ENCODE measurements around the gene NUDT7.

Gene NUDT7

DNA sequence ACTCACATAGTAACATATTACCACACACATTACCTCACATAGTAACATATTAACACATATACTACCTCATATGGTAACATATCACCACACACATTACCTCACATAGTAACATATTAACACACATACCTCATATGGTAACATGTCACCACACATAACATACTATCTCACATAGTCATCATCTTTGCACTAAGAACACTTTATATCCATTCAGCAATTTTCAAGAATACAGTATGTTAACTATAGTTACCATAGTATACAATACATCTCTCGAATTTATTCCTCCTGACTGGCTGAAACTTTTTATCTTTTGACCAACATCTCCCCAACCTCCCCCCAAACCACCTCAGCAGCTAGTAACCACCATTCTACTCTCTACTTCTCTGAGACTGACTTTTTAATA, 7.6 kb downstream of the NUDT7 start:
- no peak for DNase-seq

DNA sequence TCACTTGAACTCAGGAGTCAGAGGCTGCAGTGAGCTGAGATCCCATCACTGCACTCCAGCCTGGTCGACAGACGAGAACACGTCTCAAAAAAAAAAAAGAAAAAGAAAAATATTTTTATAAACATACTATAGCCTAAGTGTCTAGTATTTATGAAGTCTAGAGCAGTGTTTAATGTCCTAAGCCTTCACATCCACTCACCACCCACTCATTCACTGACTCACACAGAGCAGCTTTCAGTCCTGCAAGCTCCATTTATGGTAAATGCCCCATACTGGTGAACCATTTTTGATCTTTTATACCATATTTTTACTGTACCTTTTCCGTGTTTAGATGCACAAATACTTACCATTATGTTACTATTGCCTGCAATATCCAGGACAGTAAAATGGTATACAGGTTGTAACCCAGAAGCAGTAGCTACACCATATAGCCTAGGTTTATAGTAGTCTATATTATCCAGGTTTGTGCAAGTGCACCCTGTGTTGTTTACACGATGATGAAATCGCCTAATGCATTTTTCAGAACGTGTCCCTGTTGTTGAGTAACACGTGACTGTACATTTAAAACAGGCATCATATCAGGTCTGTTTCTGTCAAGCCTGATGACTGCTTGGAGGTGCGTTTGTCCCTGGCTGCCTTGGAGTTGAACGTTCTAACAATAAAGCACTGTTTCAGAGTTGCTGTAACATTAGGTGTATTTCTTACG, 10.1 kb downstream of the NUDT7 start:
- no peak for DNase-seq

- no peak for DNase-seq
Measured at GRCh38 chr16:77736879-77737278, 14.6 kb downstream of the NUDT7 start.

DNA sequence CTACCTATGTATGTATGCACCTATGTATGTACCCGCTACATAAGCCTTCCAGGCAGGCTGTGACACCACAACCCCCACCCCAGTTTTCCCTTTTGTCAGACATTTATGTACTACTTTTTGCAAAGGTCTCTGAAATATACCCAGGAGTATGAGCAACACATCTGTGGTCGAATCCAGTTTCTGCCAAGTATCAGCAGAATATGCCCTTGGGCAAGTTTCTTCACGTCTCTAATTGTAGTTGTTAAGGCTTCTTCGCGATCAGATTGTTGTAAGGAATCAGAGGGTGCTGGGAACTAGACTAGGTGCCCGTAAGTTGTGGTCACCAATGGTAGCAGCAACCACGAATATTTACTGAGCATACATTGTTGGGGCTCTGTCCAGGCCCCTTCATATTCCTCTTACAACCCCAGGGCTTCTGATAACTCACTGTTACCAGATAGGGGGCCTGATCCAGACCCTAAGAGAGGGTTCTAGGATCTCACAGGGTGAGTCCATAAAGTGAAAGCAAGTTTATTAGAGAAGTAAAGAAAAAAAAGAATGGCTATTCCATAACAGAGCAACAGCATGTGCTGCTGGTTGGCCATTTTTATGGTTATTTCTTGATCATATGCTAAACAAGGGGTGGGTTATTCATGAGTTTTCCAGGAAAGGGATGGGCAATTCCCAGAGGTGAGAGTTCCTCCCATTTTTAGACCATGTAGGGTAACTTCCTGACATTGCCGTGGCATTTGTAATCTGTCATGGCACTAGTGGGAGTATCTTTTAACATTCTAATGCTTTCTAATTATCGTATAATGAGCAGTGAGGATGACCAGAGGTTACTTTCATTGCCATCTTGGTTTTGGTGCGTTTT, 16.6 kb downstream of the NUDT7 start:
- DNase-seq = no peak

GRCh38 chr16:77739559-77739892, 17.2 kb downstream of the NUDT7 start:
- no peak for DNase-seq

GRCh38 chr16:77744141-77744540, 21.8 kb downstream of the NUDT7 start:
- no peak for DNase-seq

GRCh38 chr16:77745972-77746371, 23.7 kb downstream of the NUDT7 start:
- DNase-seq = no peak

DNA sequence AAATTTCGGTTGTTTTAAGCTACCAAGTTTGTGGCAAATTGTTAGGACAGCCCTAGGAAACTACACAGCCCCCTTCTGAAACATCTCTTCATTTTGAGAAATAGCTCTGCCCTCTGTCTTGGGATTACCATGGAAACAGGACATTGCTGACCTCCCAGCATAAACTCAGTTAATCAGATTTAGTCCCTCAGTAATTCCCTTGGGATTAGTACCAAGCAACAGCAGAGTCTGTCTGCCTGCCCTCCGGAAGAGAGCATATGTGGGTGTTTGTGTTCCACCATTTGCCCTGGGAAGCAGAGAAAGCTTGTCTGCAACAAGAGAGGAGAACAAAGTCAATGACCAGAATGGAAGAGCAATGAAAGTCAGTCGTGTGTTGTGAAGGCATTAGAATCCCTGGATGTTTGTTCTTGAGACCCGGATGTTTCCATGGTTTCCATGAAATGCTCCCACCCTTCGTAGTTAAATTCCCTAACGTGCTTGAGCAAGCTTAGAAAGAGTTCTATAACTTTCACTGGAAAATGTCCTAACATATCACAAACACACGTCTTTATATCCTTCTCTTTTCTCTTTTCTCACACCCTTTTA, 26.2 kb downstream of the NUDT7 start:
- no peak for DNase-seq

DNA sequence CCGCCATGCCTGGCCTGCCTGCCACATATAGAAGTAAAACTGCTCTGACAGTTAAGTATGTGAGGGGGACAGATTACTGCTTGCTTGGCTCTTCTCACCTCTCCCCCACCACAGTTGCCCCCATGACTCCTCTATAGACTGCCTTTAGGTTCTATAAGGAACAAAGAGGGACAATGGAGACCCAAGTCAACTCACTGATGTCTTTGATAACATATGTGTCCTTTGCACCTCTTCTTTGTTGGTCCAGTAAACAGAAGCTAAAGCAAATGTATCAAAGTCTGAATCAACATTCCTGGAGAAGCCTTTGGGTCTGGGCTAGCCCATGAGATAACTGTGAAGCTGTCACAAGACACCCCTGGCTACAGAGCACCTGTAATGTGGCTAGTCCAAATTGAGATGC, 27.1 kb downstream of the NUDT7 start:
- no peak for DNase-seq

- DNase-seq = no peak
Measured at GRCh38 chr16:77758046-77758445, 35.7 kb downstream of the NUDT7 start.

DNA sequence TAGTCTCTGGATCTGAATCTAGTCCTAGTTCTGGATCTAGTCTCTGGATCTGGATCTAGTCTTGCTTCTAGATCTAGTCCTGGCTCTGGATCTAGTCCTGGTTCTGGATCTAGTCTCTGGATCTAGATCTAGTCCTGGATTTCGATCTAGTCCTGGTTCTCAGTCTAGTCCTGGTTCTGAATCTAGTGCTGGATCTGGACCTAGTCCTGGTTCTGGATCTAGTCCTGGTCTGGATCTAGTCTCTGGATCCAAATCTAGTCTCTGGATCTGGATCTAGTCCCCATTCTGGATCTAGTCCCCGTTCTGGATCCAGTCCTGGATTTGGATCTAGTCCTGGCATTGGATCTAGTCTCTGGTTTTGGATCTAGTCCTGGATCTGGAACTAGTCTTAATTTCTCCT, 36.2 kb downstream of the NUDT7 start:
- DNase-seq = no peak

DNA sequence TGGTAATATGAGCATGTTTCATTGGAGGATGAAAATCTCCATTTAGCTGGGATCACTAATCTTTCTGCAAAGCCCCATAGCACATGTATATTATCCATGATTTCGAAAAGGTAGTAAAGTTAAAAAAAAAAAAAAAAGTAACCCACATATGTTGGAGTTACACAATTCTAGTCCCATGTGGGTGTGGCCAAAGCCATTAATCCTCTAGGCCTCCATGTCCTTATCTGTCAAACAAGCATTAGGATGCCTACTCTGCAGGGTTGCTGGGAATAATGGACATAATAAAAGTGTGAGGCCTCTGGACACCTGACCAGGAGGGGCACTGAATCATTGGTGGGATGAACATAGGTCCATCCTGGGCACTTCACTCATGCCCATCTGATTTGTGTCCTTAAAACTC, 36.9 kb downstream of the NUDT7 start:
- DNase-seq = no peak

DNA sequence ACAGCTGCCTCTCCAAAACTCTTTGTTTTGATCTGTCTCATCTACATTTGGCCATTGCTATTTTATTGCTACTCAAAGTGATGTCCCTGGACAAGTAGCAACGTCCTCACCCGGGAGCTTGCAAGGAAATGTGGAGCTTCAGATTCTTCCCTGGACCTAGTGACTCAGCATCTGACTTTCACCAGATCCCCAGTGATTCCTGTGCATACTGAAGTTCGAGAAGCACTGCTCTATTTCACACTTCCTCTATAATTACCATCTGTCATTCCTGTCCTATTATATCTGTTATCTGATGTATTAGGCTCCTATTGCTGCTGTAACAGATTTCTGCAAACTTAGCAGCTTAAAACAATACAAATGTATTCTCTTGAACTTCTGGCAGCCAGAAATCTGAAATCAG, 37.5 kb downstream of the NUDT7 start:
- no peak for DNase-seq

- no peak for DNase-seq
Measured at GRCh38 chr16:77760800-77761199, 38.5 kb downstream of the NUDT7 start.

- DNase-seq = no peak
Measured at GRCh38 chr16:77761204-77761603, 38.9 kb downstream of the NUDT7 start.

DNA sequence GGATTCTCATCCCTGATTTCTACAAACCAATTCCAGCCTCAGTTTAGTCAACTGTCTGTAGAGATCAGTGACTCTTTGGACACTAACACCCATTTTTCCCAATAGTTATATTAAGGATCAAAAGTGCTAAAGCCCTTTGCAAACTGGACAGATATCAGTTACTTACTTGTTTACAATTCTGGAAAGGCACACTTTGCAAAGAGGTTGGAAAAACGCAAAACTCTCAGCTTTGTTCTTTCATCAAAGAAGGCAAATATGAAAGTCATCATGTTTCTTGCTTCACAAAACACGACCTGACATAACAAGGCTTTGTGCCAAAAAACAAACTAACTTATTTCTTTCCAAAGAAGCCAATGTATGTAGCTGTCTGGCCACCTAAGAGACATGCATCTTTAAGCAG, 39.9 kb downstream of the NUDT7 start:
- no peak for DNase-seq

DNA sequence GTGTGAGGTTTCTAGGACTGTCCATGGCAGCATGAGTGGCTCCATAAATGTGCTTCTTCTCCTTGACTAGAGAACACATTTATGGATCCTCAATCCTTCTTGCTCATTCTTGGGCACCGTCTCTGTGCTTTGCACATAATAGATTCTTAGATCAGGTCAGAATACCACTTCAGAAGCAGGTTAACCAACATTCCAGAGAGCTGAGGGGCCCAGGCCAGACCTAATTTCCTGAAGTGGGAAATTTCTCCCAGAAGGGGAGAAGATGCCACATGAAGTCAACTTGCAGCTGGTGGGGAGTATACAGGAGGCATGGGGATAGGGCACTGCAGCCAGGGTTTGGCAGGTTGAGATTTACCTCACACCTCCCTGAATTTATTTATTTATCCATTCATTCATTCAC, 41.7 kb downstream of the NUDT7 start:
- DNase-seq = no peak

GRCh38 chr16:77767211-77767610, 44.9 kb downstream of the NUDT7 start:
- DNase-seq = no peak

GRCh38 chr16:77767826-77768225, 45.5 kb downstream of the NUDT7 start:
- DNase-seq = no peak

DNA sequence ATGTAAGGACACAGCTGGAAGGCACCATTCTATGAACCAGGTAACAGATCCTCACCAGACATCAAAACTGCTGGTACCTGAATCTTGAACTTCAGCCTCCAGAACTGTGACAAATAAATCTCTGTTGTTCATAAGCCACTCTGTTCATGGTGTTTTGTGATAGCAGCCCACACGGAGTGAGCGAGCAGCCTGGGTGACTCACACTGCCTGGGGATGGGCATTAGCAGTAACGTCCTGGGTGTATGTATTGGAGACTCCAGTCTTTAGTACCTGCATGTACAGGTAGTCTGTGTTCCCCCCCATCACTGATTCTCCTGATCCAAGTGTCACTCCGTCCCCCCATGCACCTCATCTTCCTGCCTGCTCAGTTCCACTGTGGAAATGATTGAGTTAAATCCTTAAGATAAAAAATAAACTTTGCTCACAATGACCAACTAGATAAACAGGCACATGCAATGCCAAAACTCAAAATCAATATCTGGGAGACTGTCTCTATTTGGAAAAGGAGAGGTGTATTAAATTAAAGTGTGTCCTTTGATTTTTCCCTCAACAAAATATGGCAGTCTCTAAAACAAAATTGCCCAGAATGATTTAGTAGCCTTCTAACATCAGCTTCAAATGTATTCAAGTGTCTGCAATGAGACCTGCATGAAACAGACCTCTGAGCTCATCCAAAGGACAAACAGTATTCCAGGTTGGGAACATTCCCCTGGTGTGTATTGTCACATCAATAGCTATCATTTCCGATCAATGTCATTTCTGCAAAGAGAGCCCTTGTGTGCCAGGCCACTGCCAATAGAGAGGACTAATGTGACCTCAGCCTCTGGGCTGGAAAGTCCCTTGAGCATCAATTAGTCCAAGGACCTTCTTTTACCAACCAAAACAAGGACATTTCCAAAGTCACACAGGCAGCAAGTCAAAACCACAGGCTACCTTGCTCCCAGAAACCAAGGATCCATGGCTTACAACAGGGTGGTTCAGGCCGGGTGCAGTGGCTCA, 53.9 kb downstream of the NUDT7 start:
- no peak for DNase-seq

- DNase-seq = no peak
Measured at GRCh38 chr16:77777745-77778144, 55.4 kb downstream of the NUDT7 start.

- DNase-seq = no peak
Measured at GRCh38 chr16:77780378-77780837, 58.1 kb downstream of the NUDT7 start.

DNA sequence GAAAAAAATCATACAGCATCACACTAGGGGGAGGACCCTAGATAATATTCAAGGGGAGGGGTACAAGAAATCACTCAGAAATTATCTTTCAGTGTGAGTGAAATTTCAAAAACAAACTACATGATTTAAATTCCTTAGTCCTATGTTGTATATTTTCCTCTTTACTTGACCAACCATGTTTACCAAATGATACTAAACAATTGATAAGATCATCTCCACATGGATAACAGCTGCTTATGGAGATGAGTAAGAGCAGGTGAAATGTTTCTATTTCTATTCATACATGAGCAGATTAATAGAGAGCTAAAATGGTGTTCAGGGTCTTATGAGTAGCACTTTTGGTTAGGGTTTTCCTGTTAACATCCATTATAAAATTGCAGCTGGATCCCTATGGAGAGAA, 58.8 kb downstream of the NUDT7 start:
- DNase-seq = no peak

Data from NCI-H1092 treated with DMSO at 0.1 percent for 48 hours (cell line).